ENCODE data around the gene FIGN.

FIGN gene

DNA sequence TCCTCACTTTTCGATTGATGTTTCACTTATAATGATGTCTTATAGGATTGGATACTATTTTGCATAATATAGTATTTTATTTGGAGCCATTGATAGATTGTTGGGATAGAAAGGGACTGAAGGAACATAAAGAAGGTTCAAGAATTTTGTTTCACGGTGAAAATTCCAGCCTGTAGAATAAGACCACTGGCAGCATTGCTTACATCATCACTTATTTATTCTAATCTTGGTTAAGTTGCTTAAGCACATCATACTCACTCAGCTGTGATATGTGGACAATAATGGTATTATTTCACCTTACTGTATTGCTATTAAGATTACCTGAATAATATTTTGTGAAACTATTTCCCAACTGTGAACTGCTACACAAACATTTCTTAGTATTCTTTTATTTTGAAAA is 118.3 kb downstream of the FIGN start:
- no peak overlapping the region for H2AFZ ChIP-seq (ENCODE audit: low read length)
- no peaks in the 10 kb centered on the region for H3K79me2 ChIP-seq (ENCODE audit: insufficient read depth, low read length)
- H3K4me2 ChIP-seq (ENCODE audit: low read length) = no peak overlapping the region
- no peaks in the 10 kb centered on the region for H3K27me3 ChIP-seq (ENCODE audit: insufficient read depth, low read length)
- H3K27ac ChIP-seq (ENCODE audit: low read depth, low read length, poor library complexity, severe bottlenecking) = no peak overlapping the region
- H3K36me3 ChIP-seq (ENCODE audit: insufficient read depth, low read length) = no peaks in the 10 kb centered on the region
- no peak overlapping the region for H3K9ac ChIP-seq (ENCODE audit: low read length)
- no peak overlapping the region for H3K4me3 ChIP-seq (ENCODE audit: low read depth, low read length, poor library complexity, severe bottlenecking)
- H3F3A ChIP-seq (ENCODE audit: insufficient read depth, low read length) = no peaks in the 10 kb centered on the region
- H3K4me1 ChIP-seq (ENCODE audit: insufficient read depth, low read length, severe bottlenecking) = no peaks in the 10 kb centered on the region
- no peaks in the 10 kb centered on the region for H3K9me3 ChIP-seq (ENCODE audit: low read length)
- no peak for TF ChIP-seq EZH2 (IDR thresholded peaks at IDR 0.05; ENCODE audit: borderline replicate concordance, low read length)
- TF ChIP-seq, protein P1, sequence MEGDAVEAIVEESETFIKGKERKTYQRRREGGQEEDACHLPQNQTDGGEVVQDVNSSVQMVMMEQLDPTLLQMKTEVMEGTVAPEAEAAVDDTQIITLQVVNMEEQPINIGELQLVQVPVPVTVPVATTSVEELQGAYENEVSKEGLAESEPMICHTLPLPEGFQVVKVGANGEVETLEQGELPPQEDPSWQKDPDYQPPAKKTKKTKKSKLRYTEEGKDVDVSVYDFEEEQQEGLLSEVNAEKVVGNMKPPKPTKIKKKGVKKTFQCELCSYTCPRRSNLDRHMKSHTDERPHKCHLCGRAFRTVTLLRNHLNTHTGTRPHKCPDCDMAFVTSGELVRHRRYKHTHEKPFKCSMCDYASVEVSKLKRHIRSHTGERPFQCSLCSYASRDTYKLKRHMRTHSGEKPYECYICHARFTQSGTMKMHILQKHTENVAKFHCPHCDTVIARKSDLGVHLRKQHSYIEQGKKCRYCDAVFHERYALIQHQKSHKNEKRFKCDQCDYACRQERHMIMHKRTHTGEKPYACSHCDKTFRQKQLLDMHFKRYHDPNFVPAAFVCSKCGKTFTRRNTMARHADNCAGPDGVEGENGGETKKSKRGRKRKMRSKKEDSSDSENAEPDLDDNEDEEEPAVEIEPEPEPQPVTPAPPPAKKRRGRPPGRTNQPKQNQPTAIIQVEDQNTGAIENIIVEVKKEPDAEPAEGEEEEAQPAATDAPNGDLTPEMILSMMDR (IDR thresholded peaks at IDR 0.05; ENCODE audit: low read length) = no peak
- H3K9me2 ChIP-seq (ENCODE audit: low read depth, low read length) = no peaks in the 10 kb centered on the region
- no peaks in the 10 kb centered on the region for H4K20me1 ChIP-seq (ENCODE audit: insufficient read depth, low read length)

DNA sequence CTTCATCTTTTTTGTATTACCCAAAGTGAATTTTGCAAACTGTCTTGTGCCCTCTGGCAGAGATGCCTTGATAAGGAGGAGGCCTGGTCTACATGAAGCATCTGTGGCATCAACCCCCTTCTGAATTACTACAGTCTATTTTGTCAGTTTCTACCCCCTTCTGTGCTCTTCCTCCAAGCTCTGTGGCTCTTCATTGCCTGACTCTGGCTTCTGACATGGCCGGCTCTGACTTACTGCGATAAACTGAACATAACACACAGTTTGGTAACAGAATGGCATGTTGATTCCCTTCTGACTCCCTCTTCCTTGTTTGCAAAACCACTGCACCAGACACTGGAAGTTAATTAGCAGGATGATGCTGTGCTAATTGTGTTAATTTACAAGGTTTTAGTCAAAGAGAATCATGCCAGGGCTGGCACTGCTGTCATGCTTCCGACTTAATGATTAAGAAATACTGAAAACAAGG is 122.5 kb downstream of the FIGN start:
- Histone ChIP-seq H2AFZ (ENCODE audit: low read length) (no peak overlapping the region), H3K4me2 (ENCODE audit: low read length) (no peak overlapping the region), H3K9ac (ENCODE audit: low read length) (no peak overlapping the region), H4K20me1 (ENCODE audit: insufficient read depth, low read length) (no peaks in the 10 kb centered on the region), H3K4me3 (ENCODE audit: low read depth, low read length, poor library complexity, severe bottlenecking) (no peak overlapping the region), H3K27me3 (ENCODE audit: insufficient read depth, low read length) (no peaks in the 10 kb centered on the region), H3K4me1 (ENCODE audit: insufficient read depth, low read length, severe bottlenecking) (no peaks in the 10 kb centered on the region), H3K27ac (ENCODE audit: low read depth, low read length, poor library complexity, severe bottlenecking) (no peak overlapping the region), H3K9me3 (ENCODE audit: low read length) (no peaks in the 10 kb centered on the region), H3K79me2 (ENCODE audit: insufficient read depth, low read length) (no peaks in the 10 kb centered on the region), H3K36me3 (ENCODE audit: insufficient read depth, low read length) (no peaks in the 10 kb centered on the region), H3K9me2 (ENCODE audit: low read depth, low read length) (no peaks in the 10 kb centered on the region), H3F3A (ENCODE audit: insufficient read depth, low read length) (no peaks in the 10 kb centered on the region)
- no peak for TF ChIP-seq EZH2 (IDR thresholded peaks at IDR 0.05; ENCODE audit: borderline replicate concordance, low read length)
- TF ChIP-seq, protein P1 (IDR thresholded peaks at IDR 0.05; ENCODE audit: low read length) = no peak

DNA sequence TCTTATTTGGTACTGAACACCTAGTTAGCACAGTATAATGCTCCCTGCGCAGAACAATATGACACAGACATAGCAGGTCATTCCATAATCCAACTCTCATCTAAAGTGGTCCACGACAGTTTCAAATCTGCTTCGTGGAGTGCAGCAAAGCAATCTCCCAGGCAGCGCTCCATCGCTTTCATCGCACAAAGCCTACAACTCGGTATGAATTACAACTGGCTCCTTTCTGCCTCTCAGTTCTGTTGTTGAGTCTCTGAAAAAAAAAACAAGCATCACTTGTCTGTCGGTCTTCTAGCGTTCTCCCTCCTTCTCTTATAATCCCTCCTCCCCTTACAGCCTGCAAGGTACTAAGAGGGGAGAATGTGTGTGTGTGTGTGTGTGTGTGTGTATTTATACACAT is 123.5 kb downstream of the FIGN start:
- H3K27me3 ChIP-seq (ENCODE audit: insufficient read depth, low read length) = no peaks in the 10 kb centered on the region
- H3K9ac ChIP-seq (ENCODE audit: low read length) = no peak overlapping the region
- H3K4me2 ChIP-seq (ENCODE audit: low read length) = no peak overlapping the region
- no peaks in the 10 kb centered on the region for H3K9me3 ChIP-seq (ENCODE audit: low read length)
- no peaks in the 10 kb centered on the region for H3K4me1 ChIP-seq (ENCODE audit: insufficient read depth, low read length, severe bottlenecking)
- no peaks in the 10 kb centered on the region for H3F3A ChIP-seq (ENCODE audit: insufficient read depth, low read length)
- no peaks in the 10 kb centered on the region for H3K36me3 ChIP-seq (ENCODE audit: insufficient read depth, low read length)
- no peaks in the 10 kb centered on the region for H3K9me2 ChIP-seq (ENCODE audit: low read depth, low read length)
- H4K20me1 ChIP-seq (ENCODE audit: insufficient read depth, low read length) = no peaks in the 10 kb centered on the region
- no peak overlapping the region for H3K4me3 ChIP-seq (ENCODE audit: low read depth, low read length, poor library complexity, severe bottlenecking)
- H2AFZ ChIP-seq (ENCODE audit: low read length) = no peak overlapping the region
- no peaks in the 10 kb centered on the region for H3K79me2 ChIP-seq (ENCODE audit: insufficient read depth, low read length)
- TF ChIP-seq, protein P1 (IDR thresholded peaks at IDR 0.05; ENCODE audit: low read length) = no peak
- no peak for TF ChIP-seq EZH2 (IDR thresholded peaks at IDR 0.05; ENCODE audit: borderline replicate concordance, low read length)
- H3K27ac ChIP-seq (ENCODE audit: low read depth, low read length, poor library complexity, severe bottlenecking) = no peak overlapping the region
